ENCODE measurements around the gene WDR87.
"Not testable (repeated sequence)": the region's sequence is repeated elsewhere in the genome, so short reads cannot be mapped to it uniquely, and the experiment has no call there.

Gene WDR87

DNA sequence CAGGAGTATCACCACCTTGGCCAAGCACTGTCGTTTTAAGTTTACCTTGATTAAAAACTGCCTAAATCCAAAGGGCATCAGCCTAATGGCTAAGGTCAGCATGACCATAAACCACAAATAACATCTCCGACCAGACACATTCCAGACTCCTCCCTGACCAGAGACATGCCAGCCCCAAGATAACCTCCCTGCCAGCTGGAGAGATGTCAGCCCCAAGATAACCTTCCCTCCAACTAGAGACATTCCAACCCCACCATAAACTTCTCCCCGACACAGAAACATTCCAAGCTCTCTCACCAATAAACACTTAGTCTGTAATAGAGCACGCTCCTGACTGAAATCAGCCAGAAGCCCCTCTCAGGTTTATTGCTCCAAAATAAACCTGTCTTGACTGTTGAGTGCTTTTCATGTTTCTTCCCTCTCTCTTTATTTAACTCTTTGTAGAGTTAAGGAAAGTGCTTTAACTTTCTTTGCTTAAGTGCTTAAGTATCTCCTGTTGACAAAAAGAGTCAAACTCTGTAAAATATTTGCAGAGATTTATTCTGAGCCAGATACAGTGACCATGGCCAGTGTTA is 36.5 kb downstream of the WDR87 start:
- Mint-ChIP-seq H3K27me3 (peaks cover 11% of the 10 kb centered on the region), H3K4me1 (no peaks in the 10 kb centered on the region), H3K36me3 (no peaks in the 10 kb centered on the region), H3K9me3 (no peaks in the 10 kb centered on the region), H3K4me3 (no peak overlapping the region), H3K27ac (no peak overlapping the region)

DNA sequence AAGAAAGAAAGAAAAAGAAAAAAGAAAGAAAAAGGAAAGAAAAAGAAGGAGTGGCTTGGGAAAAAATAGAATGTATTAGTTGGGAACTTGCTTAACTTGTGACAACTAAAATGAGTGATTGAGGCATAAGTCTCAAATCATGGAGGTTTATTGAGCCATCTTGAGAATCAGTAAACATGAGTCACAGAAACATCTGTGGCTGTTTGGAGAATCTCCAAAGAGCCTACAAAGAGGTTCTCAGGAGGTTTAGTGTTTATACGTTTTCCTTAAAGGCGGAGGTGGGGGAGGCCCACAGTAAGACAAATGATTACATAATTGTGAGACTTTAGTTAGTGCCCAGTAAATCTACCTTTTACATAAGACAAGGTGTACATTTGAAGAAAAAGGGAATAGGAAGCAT is 38.6 kb downstream of the WDR87 start:
- no peaks in the 10 kb centered on the region for H3K36me3 Mint-ChIP-seq
- H3K4me1 Mint-ChIP-seq, result no peaks in the 10 kb centered on the region
- H3K27ac Mint-ChIP-seq, result no peak overlapping the region
- peaks cover 11% of the 10 kb centered on the region for H3K27me3 Mint-ChIP-seq
- H3K4me3 Mint-ChIP-seq, result no peak overlapping the region
- no peaks in the 10 kb centered on the region for H3K9me3 Mint-ChIP-seq

DNA sequence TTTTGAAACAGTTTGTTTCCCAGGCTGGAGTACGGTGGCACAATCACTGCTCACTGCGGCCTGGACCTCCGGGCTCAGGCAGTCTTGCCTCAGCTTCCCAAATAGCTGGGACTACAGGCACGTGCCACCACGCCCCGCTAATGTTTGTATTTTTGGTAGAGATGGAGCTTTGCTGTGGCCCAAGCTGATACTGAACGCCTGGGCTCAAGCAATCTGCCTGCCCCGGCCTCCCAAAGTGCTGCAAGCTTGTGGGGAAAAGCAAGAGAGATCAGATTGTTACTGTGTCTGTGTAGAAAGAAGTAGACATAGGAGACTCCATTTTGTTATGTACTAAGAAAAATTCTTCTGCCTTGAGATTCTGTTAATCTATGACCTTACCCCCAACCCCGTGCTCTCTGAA is 40.5 kb downstream of the WDR87 start:
- H3K4me3 Mint-ChIP-seq, H3K4me1 Mint-ChIP-seq, H3K36me3 Mint-ChIP-seq, H3K27ac Mint-ChIP-seq, H3K27me3 Mint-ChIP-seq, H3K9me3 Mint-ChIP-seq: not testable (repeated sequence)

DNA sequence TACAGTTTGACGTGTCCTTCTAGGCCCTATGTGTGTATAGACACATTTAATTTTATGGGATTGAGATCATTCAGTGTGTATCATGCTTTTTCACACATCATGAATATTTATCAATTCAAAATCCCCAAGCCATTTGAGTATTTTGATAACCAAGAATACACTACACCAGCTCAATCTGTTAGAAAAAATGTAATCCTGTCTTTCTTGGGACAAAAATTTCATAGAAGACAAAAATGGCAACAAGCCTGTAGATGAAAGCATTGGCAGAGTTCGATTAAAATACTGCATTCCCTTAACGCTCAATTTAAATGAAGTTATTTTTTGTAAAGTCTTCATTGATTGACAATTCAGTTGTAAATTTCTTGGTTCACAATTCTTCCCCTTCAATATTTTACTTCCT is 41.9 kb downstream of the WDR87 start:
- H3K27me3 Mint-ChIP-seq, result peaks cover 3% of the 10 kb centered on the region
- H3K4me3 Mint-ChIP-seq, result no peak overlapping the region
- no peaks in the 10 kb centered on the region for H3K4me1 Mint-ChIP-seq

DNA sequence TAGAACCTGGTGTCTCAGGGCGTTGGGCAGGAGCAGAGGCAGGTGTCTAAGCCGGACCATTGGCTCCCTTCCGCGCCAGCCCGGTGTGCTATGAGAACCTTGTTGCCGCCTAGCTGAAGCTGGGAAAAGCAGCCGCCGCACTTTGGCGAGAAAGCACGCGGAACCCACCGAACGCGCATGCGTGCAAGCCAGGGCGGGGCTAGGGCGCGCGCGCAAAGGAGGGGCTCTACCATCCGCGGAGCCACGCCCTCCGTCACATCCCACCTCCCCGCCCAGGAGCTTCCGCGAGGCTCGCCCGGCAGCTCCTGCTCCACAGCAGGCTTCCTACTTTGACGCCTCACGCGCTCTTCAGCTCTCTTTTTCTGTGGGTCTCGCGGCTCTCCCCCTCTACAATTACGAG is 51.3 kb downstream of the WDR87 start:
- Mint-ChIP-seq H3K36me3 (peaks cover 3% of the 10 kb centered on the region), H3K4me1 (no peaks in the 10 kb centered on the region), H3K4me3 (no peak overlapping the region), H3K27ac (no peak overlapping the region), H3K9me3 (no peaks in the 10 kb centered on the region), H3K27me3 (peaks cover 15% of the 10 kb centered on the region)

More for the DNA sequence above, 41.9 kb downstream of the WDR87 start:
- no peaks in the 10 kb centered on the region for H3K36me3 Mint-ChIP-seq
- H3K27ac Mint-ChIP-seq, result no peak overlapping the region
- H3K9me3 Mint-ChIP-seq, result no peaks in the 10 kb centered on the region

DNA sequence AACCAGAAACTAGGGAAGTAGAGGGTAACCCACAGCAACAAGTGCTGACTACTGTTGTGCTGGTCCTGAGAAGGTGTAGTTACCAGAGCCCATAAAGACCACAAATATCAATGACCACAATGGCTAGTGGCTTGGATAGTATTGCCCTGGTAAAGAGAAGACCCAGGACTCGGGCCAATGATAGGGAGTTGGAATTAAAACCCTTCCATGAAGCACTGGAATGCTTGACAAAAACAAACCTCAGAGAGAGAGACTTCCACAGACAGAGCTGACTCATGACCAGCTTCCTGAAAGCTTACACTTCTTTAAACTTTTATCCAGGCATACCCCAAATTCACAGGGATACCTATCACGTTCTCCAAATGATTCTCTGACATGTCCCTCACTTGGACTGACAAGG is 60.5 kb downstream of the WDR87 start:
- peaks cover 2% of the 10 kb centered on the region for H3K27me3 Mint-ChIP-seq
- H3K4me1 Mint-ChIP-seq, result no peaks in the 10 kb centered on the region
- H3K9me3 Mint-ChIP-seq, result peaks cover 4% of the 10 kb centered on the region
- no peak overlapping the region for H3K4me3 Mint-ChIP-seq
- no peaks in the 10 kb centered on the region for H3K36me3 Mint-ChIP-seq
- H3K27ac Mint-ChIP-seq, result no peak overlapping the region
